NCI-H1436 treated with DMSO at 0.1 percent for 48 hours (cell line): ENCODE results near the gene WDR54.
A peak's percentile ranks its signal among the peaks of the same experiment; 100 is the strongest.
"Not testable (repeated sequence)": the region's sequence is repeated elsewhere in the genome, so short reads cannot be mapped to it uniquely, and the experiment has no call there.

Experiments used
- DNase-seq: peaks from one replicate; lab custom pipeline; 2025; lab: John Stamatoyannopoulos, UW

The WDR54 gene

GRCh38 chr2:74457129-74457548 is 35.6 kb downstream of the WDR54 start:
- no peak for DNase-seq

- DNase-seq: no peak
Measured at GRCh38 chr2:74457549-74458131, 36.1 kb downstream of the WDR54 start.

- DNase-seq: peak; percentile 98
Measured at GRCh38 chr2:74458132-74458937, 36.8 kb downstream of the WDR54 start, which contains the start of gene WBP1. Gene WBP1, plus strand, starts transcription at chr2:74458438. Its CDS starts 165 bp downstream, at chr2:74458603.

- DNase-seq: no peak
Measured at GRCh38 chr2:74458938-74459363, 37.4 kb downstream of the WDR54 start.

GRCh38 chr2:74459503-74460118 is 38.1 kb downstream of the WDR54 start:
- not testable (repeated sequence) for DNase-seq

GRCh38 chr2:74460187-74460586 is 38.7 kb downstream of the WDR54 start:
- not testable (repeated sequence) for DNase-seq

GRCh38 chr2:74461187-74462053 is 39.9 kb downstream of the WDR54 start:
- no peak for DNase-seq

- DNase-seq: no peak
Measured at GRCh38 chr2:74462054-74462785, 40.7 kb downstream of the WDR54 start.

GRCh38 chr2:74462786-74463105 is 41.2 kb downstream of the WDR54 start:
- DNase-seq: no peak

GRCh38 chr2:74464406-74464805 is 42.9 kb downstream of the WDR54 start:
- no peak for DNase-seq

GRCh38 chr2:74470742-74471141 is 49.2 kb downstream of the WDR54 start:
- DNase-seq: not testable (repeated sequence)

GRCh38 chr2:74471332-74472065 is 50.0 kb downstream of the WDR54 start:
- no peak for DNase-seq

GRCh38 chr2:74472086-74472944 is 50.8 kb downstream of the WDR54 start, which contains the start of gene MRPL53:
Gene MRPL53, minus strand, starts transcription at chr2:74472680. Its CDS starts 20 bp downstream, at chr2:74472660.
- DNase-seq: peak; percentile 24

GRCh38 chr2:74472945-74473258 is 51.4 kb downstream of the WDR54 start:
- no peak for DNase-seq

- DNase-seq: no peak
Measured at GRCh38 chr2:74474481-74474880, 53.0 kb downstream of the WDR54 start.

- no peak for DNase-seq
Measured at GRCh38 chr2:74474899-74475298, 53.4 kb downstream of the WDR54 start.
